ENCODE measurements around the gene TMEM171.

DNA sequence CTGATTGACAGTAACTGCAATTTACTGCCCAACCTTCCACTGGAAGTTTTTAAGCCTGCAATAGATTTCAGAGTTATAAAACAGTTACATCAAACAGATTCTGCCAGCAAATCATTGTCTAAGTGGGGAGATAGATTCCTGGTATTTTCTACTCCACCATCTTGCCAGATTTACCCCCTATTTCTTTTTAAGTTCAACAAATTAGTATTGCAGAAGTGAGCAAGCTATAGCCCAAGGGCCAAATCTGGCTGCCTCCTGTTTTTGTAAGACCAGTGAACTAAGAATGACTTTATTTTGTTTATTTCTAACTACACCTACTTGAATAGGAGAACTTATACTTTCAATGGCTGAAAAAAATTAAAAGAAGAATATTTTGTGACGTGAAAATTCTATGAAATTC is 8.8 kb upstream of the TMEM171 start:
- TF ChIP-seq BHLHE40 (IDR thresholded peaks at IDR 0.05; ENCODE audit: low read depth, low read length) (no peak), MXI1 (IDR thresholded peaks at IDR 0.05; ENCODE audit: borderline replicate concordance, low read depth, low read length) (no peak), CTCF (conservative IDR thresholded peaks at IDR 0.05; ENCODE audit: low read depth, low read length) (no peak), CEBPB (IDR thresholded peaks at IDR 0.05; ENCODE audit: low read depth, low read length) (no peak)
